Measurements from ENCODE around the gene SIGLEC10. TPM values are rescaled to one million over a fixed set of nuclear protein-coding genes. Genes with fewer than 3 reads are reported as not detected.

Gene SIGLEC10
- total RNA-seq, 8 experiments from 2014 or later = 0.05 to 1.2 (median 0.71) TPM; not detected in 2

DNA sequence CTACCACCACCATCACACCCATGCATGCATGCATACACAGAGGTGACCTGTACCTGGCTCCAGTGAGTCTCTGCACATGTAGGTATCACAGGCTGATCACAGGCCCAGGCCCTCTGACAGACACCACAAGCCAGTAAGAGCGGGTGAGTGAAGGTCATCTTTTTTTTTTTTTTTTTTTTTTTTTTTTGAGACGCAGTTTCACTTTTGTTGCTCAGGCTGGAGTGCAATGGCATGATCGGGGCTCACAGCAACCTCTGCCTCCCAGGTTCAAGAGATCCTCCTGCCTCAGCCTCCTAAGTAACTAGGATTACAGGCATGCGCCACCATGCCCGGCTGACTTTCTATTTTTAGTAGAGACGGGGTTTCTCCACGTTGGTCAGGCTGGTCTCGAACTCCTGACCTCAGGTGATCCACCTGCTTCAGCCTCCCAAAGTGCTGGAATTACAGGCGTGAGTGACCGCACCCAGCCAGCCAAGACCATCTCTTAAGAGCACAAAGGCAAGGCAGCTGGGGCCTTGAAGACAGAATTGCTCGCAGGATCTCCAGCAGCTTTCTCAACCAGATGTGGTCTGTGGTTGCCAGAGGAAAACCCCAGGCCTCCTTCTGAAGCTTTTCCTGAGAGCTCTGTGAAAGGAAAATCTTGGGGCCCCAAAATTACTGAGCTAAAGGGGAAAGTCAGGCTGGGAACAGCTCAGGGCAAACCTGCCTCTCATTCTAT lies 41.8 kb downstream of the SIGLEC10 start:
- 10 to 87% (median 68%) methylated on average over 1 to 5 of the region's 11 CpGs; no CpG with 5 or more reads in 4 of the 10 experiments for WGBS, 10 experiments
- Histone ChIP-seq H3K27ac (no peak overlapping the region), H3K4me1 (replicated peaks in 1 of 2) (no peaks in the 10 kb centered on the region), H3K4me3 (no peak overlapping the region)
- in situ Hi-C loops (cut with MboI; ENCODE audit: low pct_unique_long_range_greater_than_20kb in 2 of 9, low sequenced_read_pairs in 9 of 9, unreplicated experiment in 9 of 9) = no loop called here
- ATAC-seq (replicated peaks in 6 of 8) = no peak

DNA sequence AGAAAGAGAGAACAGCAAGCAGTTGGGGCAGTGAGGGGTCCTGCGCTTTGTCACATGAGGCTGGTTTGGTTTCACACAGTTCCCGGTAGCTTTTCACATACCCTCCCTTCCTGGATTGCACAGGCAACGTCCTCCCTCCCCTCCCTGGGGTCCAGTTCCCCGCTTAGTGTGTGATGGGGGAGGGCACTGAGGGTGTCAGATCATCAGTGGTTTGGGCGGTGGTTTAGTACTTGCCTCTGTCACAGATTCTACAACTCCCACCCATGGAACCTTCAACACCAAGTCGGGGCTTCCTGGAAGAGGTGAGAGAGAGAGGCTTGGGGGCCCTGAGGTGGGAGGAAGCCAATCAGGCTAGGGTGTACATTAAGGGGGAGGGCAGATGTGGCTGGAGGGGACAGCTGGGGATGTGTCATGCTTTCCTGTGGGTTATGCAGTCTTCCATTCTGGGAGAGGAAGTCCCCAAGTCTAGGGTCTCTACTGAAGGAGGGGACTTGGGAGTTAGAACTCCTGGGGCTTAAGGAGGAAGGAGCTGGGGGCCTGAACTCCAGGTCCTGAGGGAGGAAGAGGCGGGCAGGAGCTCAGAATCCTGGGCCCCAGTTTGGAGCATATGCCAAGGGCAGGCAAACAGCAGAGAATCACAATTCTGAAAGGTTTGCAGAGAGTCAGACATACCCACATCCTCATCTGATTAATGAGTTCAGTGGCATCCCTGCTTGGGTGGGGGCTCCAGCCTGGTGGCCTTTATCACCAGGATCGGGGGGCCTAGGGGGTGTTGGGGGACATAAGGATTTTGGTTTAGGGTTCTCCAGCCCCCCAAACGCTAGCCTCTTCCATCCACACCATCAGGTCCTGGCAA lies 44.6 kb downstream of the SIGLEC10 start, which contains the start of gene NKG7:
NKG7 (minus strand) TSS at position 6 of the 856 bp plus-strand sequence. CDS start 119 bp downstream, outside the sequence.
- Histone ChIP-seq H3K4me1 (replicated peaks in 1 of 2) (peaks cover 3 to 5% of the 10 kb centered on the region in 2 donors), H3K4me3 (no peak within 1 kb of the TSS), H3K27ac (no peak within 1 kb of the TSS)
- WGBS, 10 experiments = 40 to 89% (median 80%) methylated on average over 1 to 3 of the region's 9 CpGs; no CpG with 5 or more reads in 5 of the 10 experiments
- in situ Hi-C loops (cut with MboI; ENCODE audit: low pct_unique_long_range_greater_than_20kb in 2 of 9, low sequenced_read_pairs in 9 of 9, unreplicated experiment in 9 of 9) = no loop called here
- no peak for ATAC-seq (replicated peaks in 6 of 8)

DNA sequence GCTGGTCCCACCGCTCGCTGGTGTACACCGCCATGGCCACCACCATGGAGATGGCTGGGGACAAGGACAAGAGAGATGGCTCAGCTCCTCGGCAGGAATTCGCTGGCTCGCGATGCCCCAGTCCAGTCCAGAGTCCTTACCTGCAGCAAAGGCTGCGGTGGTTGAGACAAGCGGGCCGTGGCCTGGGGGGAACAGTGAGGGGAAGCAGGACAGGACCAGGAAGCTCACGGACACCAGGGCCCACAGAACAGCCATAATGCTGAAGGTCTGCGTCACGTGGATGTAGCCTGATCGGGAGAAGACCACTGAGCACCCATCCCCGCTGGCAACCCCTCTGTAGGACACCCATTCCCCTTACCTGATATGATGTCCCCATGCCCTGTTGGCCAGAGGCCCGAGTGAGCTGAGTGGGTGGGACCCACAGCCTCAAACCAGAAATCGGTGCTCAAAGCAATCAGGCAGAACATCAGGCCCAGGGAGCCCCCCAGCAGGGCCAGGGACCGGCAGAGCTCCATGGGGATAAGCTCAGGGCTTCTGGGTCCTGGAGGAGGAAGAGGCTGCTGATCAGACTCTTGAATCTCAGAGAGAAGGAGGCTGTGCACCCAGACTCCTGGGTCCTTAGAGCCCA lies 45.3 kb downstream of the SIGLEC10 start:
- Histone ChIP-seq H3K27ac (no peak overlapping the region), H3K4me3 (no peak overlapping the region), H3K4me1 (replicated peaks in 1 of 2) (peaks cover 3 to 5% of the 10 kb centered on the region in 2 donors)
- in situ Hi-C loops (cut with MboI; ENCODE audit: low pct_unique_long_range_greater_than_20kb in 2 of 9, low sequenced_read_pairs in 9 of 9, unreplicated experiment in 9 of 9) = no loop called here
- ATAC-seq (replicated peaks in 6 of 8) = no peak
- 60 to 85% (median 81%) methylated on average over 1 to 8 of the region's 18 CpGs; no CpG with 5 or more reads in 6 of the 10 experiments for WGBS, 10 experiments

DNA sequence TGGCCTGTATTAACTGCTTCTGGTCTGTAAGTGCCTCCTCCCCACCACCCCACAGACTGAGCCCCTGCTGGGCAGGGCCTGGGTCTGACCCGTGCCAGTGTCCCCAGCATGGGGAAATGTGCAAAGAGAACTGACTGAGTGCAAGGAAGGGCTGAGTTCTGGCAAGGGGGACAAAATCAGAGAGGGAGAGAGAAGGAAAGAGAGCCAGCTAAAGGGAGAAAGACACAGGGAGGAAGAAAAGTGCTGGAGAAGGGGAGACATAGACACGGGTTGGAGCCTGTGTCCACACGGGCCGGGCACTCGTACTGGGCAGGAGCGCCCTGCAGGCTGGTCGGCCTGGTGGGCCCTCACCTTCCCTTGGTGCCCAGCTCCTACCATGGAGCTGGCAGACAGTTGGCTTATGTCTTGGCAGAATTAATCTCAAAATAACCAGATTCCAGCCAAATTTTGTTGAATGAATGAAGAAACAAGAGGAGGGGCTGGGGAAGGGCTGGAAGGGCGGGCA lies 46.2 kb downstream of the SIGLEC10 start:
- Histone ChIP-seq H3K4me3 (no peak overlapping the region), H3K4me1 (replicated peaks in 1 of 2) (peaks cover 3 to 5% of the 10 kb centered on the region in 2 donors), H3K27ac (no peak overlapping the region)
- in situ Hi-C loops (cut with MboI; ENCODE audit: low pct_unique_long_range_greater_than_20kb in 2 of 9, low sequenced_read_pairs in 9 of 9, unreplicated experiment in 9 of 9) = no loop called here
- no peak for ATAC-seq (replicated peaks in 6 of 8)
- 43 to 100% (median 75%) methylated on average over 1 to 5 of the region's 8 CpGs; no CpG with 5 or more reads in 3 of the 10 experiments for WGBS, 10 experiments

DNA sequence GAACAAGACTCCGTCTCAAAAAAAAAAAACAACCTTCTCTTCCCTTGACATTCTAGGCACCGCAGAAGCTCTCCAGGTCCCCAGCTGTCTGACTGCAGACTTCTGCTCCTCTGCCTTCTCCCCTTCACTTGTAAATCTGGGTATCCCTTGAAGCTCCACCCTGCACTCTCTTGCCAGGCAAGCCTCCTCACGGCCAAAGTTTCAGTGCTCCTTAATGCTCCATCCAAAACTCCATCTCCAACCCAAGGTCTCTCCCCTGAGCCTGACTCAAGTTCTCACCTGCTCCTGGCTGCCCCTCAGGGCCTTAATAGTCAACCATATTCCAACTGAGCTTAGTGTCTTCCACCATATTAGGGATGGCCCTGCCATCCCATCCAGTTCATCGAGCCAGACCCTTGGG lies 47.2 kb downstream of the SIGLEC10 start:
- Histone ChIP-seq H3K27ac (no peak overlapping the region), H3K4me3 (no peak overlapping the region), H3K4me1 (replicated peaks in 1 of 2) (peaks cover 8 to 9% of the 10 kb centered on the region in 2 donors)
- ATAC-seq (replicated peaks in 6 of 8) = no peak
- in situ Hi-C loops (cut with MboI; ENCODE audit: low pct_unique_long_range_greater_than_20kb in 2 of 9, low sequenced_read_pairs in 9 of 9, unreplicated experiment in 9 of 9) = no loop called here
- 54 to 92% (median 85%) methylated on average over 2 to 4 of the region's 4 CpGs; no CpG with 5 or more reads in 4 of the 10 experiments for WGBS, 10 experiments

DNA sequence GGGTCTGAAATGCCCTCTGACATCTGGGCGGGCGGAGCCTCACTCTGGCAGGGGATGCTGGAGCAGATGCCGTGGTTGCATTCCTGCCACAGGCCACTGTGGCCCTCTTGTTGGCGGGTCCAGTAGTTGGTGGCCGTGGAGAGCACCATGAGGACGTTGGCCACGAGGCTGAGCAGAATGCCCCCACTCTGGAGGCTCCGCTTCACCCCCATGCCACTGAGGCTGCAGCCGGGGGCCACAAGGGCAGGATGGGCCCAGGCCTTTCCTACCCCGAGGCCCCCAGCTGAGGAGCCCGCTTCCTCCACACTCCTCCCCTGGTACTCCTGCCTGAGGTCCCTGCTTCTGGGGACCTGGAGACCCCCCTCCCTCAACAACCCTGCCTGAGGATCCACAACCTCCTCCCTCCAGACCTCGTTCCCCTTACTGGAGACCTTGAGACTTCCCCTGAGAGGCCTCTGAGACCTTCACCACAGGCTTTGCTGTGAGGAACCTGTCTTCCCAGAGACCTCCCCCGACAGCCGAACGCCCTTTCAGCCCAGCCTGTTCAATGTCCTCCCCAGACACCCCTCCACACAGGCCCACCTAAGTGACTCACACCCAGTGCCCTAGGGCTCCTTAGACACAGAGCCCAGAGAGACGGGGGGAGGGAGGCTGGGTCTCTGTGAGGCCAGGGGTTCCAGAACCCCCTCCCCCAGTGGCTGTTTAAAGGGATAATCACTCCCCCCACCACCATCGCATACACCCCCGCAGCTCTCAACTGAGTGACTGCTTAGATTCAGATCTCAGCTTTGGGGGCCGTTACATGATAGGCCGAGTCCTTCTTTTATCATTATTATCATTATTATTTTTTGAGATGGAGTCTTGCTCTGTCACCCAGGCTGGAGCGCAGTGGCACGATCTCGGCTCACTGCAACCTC lies 48.8 kb downstream of the SIGLEC10 start, which contains the start of gene CLDND2:
CLDND2 (minus strand) TSS at position 638 of the 917 bp plus-strand sequence; CDS start at position 212, 426 bp downstream.
- ATAC-seq (replicated peaks in 6 of 8) = no peak
- Histone ChIP-seq H3K4me1 (replicated peaks in 1 of 2) (peaks cover 10 to 12% of the 10 kb centered on the region in 2 donors), H3K4me3 (peak within 1 kb of the TSS; percentile 40 to 64 (median 58)), H3K27ac (peak within 1 kb of the TSS; percentile 70 to 85)
- WGBS, 10 experiments = 0 to 93% (median 0%) methylated on average over 1 to 2 of the region's 23 CpGs; no CpG with 5 or more reads in 5 of the 10 experiments
- in situ Hi-C loops (cut with MboI; ENCODE audit: low pct_unique_long_range_greater_than_20kb in 2 of 9, low sequenced_read_pairs in 9 of 9, unreplicated experiment in 9 of 9) = no loop called here

DNA sequence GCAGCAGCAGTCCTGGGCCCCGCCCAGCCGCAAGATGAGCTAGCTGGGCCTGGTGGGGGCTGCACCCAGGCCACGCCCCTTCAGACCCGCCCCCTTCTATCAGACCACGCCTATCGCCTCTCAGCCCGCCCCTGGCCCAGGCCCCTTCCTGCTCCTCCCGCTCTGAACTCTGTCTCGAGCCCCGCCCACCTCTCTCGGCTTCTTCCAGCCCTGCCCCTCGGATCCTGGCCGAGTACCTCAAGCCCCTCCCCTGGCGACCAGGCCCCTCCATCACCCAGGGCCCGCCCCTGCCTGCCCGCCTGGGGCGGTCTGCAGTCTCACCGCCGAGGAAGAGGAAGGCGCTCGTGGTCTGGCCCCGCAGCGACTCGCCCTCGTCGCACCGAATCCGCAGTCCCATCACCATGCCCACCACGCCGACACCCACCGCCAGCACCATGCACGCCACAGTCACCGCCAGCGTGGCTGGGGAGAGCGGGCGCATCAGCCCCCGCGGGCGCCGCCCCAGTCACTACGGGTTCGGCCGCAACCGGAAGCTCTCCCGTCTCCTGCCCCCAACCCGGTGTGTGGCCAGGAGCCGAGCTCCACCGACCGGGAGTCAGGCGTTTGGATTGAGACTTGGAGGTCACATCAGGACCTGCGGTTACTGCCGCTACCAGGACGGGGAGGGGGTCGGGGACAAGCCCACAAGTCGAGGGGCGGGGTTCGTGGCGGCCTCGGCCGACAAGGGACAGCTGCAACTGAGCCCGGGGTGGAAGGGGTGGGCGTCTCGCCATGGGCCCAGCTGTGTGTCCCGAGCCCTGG lies 49.7 kb downstream of the SIGLEC10 start:
- WGBS, 10 experiments = no CpG with 5 or more reads among the region's 64 CpGs
- peak; percentile 76 to 88 (median 84) for ATAC-seq (replicated peaks in 6 of 8)
- in situ Hi-C loops (cut with MboI; ENCODE audit: low pct_unique_long_range_greater_than_20kb in 2 of 9, low sequenced_read_pairs in 9 of 9, unreplicated experiment in 9 of 9) = no loop called here

DNA sequence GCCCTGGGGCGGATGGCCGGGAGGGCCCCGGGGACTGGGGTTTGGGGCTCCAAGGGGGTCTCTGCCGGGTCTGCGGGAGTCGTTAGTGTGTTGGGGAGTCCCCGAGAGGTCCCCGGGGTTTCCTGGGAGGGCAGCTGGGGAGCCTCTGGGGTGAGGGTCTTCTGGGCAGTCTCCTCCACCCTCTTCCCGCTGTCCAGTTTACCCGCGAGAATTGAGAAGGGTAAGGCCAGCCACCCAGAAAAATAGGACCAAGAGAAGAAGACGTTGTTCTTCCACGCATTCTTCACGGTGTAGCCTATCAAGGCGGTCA lies 50.2 kb downstream of the SIGLEC10 start:
- H3K4me1 ChIP-seq (replicated peaks in 1 of 2) = peaks cover 10 to 12% of the 10 kb centered on the region in 2 donors
- in situ Hi-C loops (cut with MboI; ENCODE audit: low pct_unique_long_range_greater_than_20kb in 2 of 9, low sequenced_read_pairs in 9 of 9, unreplicated experiment in 9 of 9) = no loop called here
- ATAC-seq (replicated peaks in 6 of 8) = no peak
- H3K27ac ChIP-seq = peak overlapping the region; percentile 84 to 89
- 0% methylated on average over 3 of the region's 15 CpGs; no CpG with 5 or more reads in 9 of the 10 experiments for WGBS, 10 experiments
- H3K4me3 ChIP-seq = peak overlapping the region; percentile 40 to 64 (median 58)

More for the DNA sequence above, 49.7 kb downstream of the SIGLEC10 start:
- Histone ChIP-seq H3K4me1 (replicated peaks in 1 of 2) (peaks cover 10 to 12% of the 10 kb centered on the region in 2 donors), H3K27ac (peak overlapping the region; percentile 70 to 89), H3K4me3 (peak overlapping the region; percentile 40 to 64 (median 58))

DNA sequence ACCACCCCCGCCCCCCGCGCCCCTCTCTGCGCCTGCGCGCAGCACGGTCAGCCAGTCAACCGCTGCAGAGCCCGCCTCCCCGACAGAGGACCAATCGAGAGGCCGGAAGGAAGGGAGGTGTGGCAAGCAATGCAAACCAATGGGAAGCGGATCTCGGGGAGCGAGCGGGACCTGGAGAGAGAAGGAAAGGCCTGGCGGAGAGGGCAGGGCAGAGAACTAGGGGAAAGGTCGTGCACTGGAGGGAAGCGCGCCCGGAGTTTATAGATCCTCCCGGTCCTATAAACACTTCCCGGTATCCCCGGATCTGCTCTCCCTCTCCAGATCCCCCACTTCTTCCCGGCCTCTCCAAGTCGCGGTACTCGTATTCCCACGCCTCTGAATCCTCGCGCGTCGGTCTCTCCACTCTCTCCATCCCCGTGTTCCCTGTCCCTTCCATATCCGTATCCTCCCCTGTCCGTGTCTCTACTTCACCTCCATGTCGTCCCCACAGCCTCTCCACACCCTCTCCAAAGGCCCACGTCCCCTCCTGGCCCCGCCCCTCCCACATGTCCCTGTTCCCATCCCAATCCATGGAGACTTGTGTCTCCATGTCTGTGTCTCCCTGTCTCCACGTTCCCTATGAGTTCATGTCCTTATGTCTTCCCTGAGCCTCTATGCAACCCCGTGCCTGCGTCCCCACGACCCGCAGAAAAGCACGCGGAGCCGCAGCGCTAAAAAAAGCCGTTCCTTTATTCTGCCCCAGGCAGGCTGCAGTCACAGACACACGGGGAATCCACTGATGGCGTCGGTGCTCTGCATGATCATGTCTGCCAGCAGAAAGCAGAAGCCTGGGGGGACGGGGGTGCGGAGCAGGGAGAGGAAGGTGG lies 50.8 kb downstream of the SIGLEC10 start:
- H3K4me3 ChIP-seq = peak overlapping the region; percentile 40 to 64 (median 58)
- peaks cover 10 to 12% of the 10 kb centered on the region in 2 donors for H3K4me1 ChIP-seq (replicated peaks in 1 of 2)
- peak overlapping the region; percentile 84 to 89 for H3K27ac ChIP-seq
- ATAC-seq (replicated peaks in 6 of 8) = peak; percentile 56 to 75 (median 68)
- WGBS, 10 experiments = 0 to 7% (median 0%) methylated on average over 3 to 10 of the region's 54 CpGs; no CpG with 5 or more reads in 4 of the 10 experiments
- in situ Hi-C loops (cut with MboI; ENCODE audit: low pct_unique_long_range_greater_than_20kb in 2 of 9, low sequenced_read_pairs in 9 of 9, unreplicated experiment in 9 of 9) = no loop called here

DNA sequence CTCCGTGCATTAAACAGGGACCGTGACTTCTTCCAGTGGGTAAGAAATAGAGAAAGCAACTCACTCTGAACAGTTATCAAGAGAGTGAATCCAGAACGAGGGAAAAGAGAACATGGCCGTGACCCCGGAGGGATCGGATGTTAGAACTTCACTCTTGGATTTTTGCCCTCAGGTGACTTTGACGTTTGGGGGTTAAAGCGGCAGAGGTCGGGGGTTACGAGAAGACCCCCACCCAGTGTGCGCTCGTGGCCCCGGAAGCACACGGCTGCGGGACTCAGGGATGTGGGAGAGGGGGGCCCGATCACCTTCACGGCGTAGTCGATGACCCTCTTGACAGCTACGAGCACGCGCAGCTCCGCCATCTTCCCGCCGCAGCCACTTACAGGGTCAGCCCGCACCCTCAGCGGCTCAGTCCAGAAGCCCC lies 51.5 kb downstream of the SIGLEC10 start, which contains the start of gene ETFB:
ETFB (minus strand) TSS at position 424 of the 424 bp plus-strand sequence; CDS start at position 362, 62 bp downstream.
- peaks cover 10 to 12% of the 10 kb centered on the region in 2 donors for H3K4me1 ChIP-seq (replicated peaks in 1 of 2)
- no peak for ATAC-seq (replicated peaks in 6 of 8)
- H3K4me3 ChIP-seq = peak within 1 kb of the TSS; percentile 40 to 64 (median 58)
- peak within 1 kb of the TSS; percentile 84 to 89 for H3K27ac ChIP-seq
- 0% methylated on average over 1 to 6 of the region's 27 CpGs; no CpG with 5 or more reads in 4 of the 10 experiments for WGBS, 10 experiments
- in situ Hi-C loops (cut with MboI; ENCODE audit: low pct_unique_long_range_greater_than_20kb in 2 of 9, low sequenced_read_pairs in 9 of 9, unreplicated experiment in 9 of 9) = no loop called here
